RWPE2 (cell line): ENCODE results near the gene PDE6B.
A peak's percentile ranks its signal among the peaks of the same experiment; 100 is the strongest.

Experiments
- ATAC-seq: fragments of 200-7000 bp; cut with Tn5 transposase; 3 replicates; pipeline ENCODE4 v1.9.1; 2021; ENCODE audit warnings: low read depth
- DNase-seq: peaks from one replicate; pipeline ENCODE4 v3.0.0-alpha.2; 2020; ENCODE audit warnings: low spot score
- H3K27ac ChIP-seq: fragments of 450-650 bp; 2 replicates; pipeline ENCODE4 v1.5.1; 2017; ENCODE audit warnings: mild to moderate bottlenecking; ENCODE audit not compliant: poor library complexity, severe bottlenecking
- H3K27me3 ChIP-seq: fragments of 250-450 bp; sonication (Bioruptor Pico); 2 replicates; pipeline ENCODE4 v1.5.1; 2021; ENCODE audit warnings: mild to moderate bottlenecking, moderate library complexity; ENCODE audit not compliant: insufficient read depth, poor library complexity, severe bottlenecking
- H3K36me3 ChIP-seq: fragments of 250-450 bp; sonication (Bioruptor Pico); 2 replicates; pipeline ENCODE4 v1.5.1; 2020; ENCODE audit warnings: low read depth, mild to moderate bottlenecking, moderate library complexity
- H3K4me1 ChIP-seq: fragments of 250-450 bp; sonication (Bioruptor Pico); 2 replicates; pipeline ENCODE4 v1.5.1; 2021; ENCODE audit warnings: mild to moderate bottlenecking, moderate library complexity; ENCODE audit not compliant: insufficient read depth, poor library complexity, severe bottlenecking
- H3K4me3 ChIP-seq: fragments of 250-450 bp; sonication (Bioruptor Pico); 2 replicates; pipeline ENCODE4 v1.5.1; 2021; ENCODE audit warnings: mild to moderate bottlenecking, moderate library complexity; ENCODE audit not compliant: severe bottlenecking
- H3K9me3 ChIP-seq: fragments of 250-450 bp; sonication (Bioruptor Pico); 2 replicates; pipeline ENCODE4 v1.5.1; 2021; ENCODE audit warnings: mild to moderate bottlenecking, moderate library complexity; ENCODE audit not compliant: severe bottlenecking
- TF ChIP-seq, protein P1 (sequence below): fragments of 450-650 bp; IDR thresholded peaks from one replicate; pipeline ENCODE4 v1.5.1; 2017; ENCODE audit warnings: mild to moderate bottlenecking, moderate library complexity; ENCODE audit not compliant: poor library complexity, severe bottlenecking

The PDE6B gene

DNA sequence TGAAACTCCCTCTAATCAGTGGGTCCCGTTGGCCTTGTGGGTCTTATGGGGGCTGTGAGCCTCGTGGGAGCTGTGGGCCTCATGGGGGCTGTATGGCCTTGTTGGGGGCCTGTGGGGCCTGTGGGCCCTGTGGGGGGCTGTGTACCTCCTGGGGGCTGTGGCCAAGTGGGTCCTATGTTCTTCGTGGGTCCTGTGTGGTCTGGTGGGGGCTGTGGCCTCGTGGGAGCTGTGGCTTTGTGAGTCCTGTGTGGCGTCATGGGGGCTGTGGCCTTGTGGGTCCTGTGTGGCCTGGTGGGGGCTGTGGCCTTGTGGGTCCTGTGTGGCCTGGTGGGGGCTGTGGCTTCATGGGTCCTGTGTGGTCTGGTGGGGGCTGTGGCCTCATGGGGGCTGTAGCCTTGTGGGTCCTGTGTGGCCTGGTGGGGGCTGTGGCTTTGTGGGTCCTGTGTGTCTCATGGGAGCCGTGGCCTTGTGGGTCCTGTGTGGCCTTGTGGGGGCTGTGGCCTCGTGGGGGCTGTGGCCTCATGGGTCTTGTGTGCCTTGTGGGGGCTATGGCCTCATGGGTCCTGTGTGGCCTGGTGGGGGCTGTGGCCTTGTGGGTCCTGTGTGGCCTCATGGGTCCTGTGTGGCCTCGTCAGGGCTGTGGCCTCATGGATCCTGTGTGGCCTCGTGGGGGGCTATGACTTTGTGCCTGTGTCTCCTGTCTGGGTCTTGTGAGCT lies 87.7 kb downstream of the PDE6B start:
- no peaks in the 10 kb centered on the region for H3K9me3 ChIP-seq
- H3K4me3 ChIP-seq: no peak overlapping the region
- no peak overlapping the region for H3K27ac ChIP-seq
- peaks cover 18% of the 10 kb centered on the region for H3K36me3 ChIP-seq
- ATAC-seq (no peak), DNase-seq (peak; percentile 23)
- H3K4me1 ChIP-seq: no peaks in the 10 kb centered on the region
- TF ChIP-seq, protein P1, sequence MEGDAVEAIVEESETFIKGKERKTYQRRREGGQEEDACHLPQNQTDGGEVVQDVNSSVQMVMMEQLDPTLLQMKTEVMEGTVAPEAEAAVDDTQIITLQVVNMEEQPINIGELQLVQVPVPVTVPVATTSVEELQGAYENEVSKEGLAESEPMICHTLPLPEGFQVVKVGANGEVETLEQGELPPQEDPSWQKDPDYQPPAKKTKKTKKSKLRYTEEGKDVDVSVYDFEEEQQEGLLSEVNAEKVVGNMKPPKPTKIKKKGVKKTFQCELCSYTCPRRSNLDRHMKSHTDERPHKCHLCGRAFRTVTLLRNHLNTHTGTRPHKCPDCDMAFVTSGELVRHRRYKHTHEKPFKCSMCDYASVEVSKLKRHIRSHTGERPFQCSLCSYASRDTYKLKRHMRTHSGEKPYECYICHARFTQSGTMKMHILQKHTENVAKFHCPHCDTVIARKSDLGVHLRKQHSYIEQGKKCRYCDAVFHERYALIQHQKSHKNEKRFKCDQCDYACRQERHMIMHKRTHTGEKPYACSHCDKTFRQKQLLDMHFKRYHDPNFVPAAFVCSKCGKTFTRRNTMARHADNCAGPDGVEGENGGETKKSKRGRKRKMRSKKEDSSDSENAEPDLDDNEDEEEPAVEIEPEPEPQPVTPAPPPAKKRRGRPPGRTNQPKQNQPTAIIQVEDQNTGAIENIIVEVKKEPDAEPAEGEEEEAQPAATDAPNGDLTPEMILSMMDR: no peak
- no peaks in the 10 kb centered on the region for H3K27me3 ChIP-seq

DNA sequence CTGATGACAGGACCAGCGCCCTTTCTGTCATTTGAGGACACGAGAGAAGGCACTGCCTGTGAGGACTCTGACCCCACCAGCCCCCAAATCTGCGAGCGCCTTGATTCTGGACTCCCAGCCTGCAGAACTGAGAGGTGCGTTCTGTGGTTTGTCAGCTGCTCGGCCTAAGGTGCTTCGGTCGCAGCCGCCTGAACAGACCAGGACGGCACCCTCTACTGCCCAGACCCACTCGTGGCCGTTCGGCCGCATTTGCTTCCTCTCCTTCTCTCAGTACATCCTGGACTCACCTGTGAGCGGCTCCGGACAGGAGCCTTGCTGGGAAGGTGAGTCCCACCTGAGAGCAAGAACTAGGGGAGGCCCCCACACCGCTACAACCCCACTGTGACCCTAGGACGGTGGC lies 88.7 kb downstream of the PDE6B start:
- no peaks in the 10 kb centered on the region for H3K4me1 ChIP-seq
- peak; percentile 42 for DNase-seq
- TF ChIP-seq, protein P1: no peak
- H3K36me3 ChIP-seq: peaks cover 16% of the 10 kb centered on the region
- no peak for ATAC-seq
- no peaks in the 10 kb centered on the region for H3K27me3 ChIP-seq
- no peaks in the 10 kb centered on the region for H3K9me3 ChIP-seq
- H3K4me3 ChIP-seq: no peak overlapping the region
- H3K27ac ChIP-seq: no peak overlapping the region

DNA sequence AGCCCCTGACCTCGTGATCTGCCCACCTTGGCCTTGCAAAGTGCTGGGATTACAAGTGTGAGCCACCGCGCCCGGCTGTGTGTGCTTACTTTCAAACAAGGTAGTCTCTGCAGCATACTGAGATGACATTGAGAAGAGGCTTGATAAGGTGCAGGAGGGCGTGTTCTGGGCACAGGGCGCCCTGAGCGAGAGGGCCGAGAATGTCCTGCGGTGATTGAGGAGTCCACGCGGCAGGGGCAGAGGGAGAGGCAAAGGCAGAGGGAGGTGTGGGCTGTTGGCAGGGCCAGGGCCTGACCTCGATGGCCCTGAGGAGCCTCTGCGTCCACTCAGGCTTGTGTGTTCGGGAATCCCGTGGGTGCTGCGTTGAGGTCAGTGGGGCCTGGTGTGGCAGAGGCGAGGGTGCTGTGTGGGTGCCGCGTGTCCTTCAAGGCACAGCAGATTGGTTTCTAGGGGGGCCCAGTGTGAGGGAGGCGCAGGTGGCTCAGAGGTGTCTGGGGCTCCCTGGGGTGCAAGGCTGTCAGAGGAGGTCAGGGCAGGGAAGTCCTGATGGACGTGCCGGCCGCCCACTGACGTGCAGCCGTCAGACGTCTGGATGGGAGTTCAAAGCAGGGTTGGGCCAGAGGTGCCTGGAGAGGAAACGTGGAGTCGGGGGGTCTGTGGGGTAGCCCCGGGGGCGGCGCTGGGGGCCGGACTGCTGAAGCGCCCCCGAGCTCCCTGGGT lies 92.4 kb downstream of the PDE6B start:
- Histone ChIP-seq H3K36me3 (no peaks in the 10 kb centered on the region; the same call in 1 of the 2 replicates), H3K4me3 (no peak overlapping the region), H3K27ac (no peak overlapping the region), H3K27me3 (no peaks in the 10 kb centered on the region), H3K9me3 (no peaks in the 10 kb centered on the region), H3K4me1 (peaks cover 4% of the 10 kb centered on the region)
- TF ChIP-seq, protein P1: no peak
- ATAC-seq (no peak), DNase-seq (no peak)

DNA sequence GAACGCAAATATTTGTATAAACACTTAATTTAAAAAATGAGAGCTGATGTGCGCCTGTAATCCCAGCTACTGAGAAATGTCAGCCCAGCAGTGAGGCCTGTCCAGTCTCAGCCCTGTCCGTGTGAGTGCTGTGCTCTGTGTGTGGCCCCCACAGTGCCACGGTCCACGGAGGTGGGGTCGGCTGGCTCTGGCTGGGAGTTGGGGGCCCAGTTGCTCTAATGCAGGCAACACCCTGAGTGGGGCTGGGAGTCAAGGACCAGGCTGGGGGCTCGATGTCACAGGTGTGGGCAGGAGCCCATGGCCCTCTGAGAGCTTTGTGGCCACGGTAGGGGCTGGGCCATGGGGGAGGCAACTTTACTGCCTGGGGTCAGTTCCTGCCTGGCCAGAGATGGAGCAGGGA lies 93.1 kb downstream of the PDE6B start:
- Histone ChIP-seq H3K9me3 (no peaks in the 10 kb centered on the region), H3K27ac (no peak overlapping the region), H3K4me3 (no peak overlapping the region), H3K4me1 (peaks cover 4% of the 10 kb centered on the region), H3K36me3 (no peaks in the 10 kb centered on the region), H3K27me3 (no peaks in the 10 kb centered on the region)
- TF ChIP-seq, protein P1: no peak
- ATAC-seq: no peak
- no peak for DNase-seq
